IPS-20b (cell line): ENCODE data around the gene REST.
"Not testable (repeated sequence)": the region's sequence is repeated elsewhere in the genome, so short reads cannot be mapped to it uniquely, and the experiment has no call there.

Source experiments
- H3K27ac ChIP-seq: one replicate; pipeline ENCODE4 v1.5.1; 2013; ENCODE audit warnings: low read length
- H3K27me3 ChIP-seq: 2 replicates; pipeline ENCODE4 v1.6.1; 2013; ENCODE audit warnings: mild to moderate bottlenecking, low read length, inconsistent platforms; ENCODE audit not compliant: insufficient read depth
- H3K36me3 ChIP-seq: 2 replicates; pipeline ENCODE4 v1.6.1; 2013; ENCODE audit warnings: low read depth, mild to moderate bottlenecking, inconsistent platforms, low read length, moderate library complexity; ENCODE audit not compliant: insufficient read depth
- H3K4me1 ChIP-seq: 2 replicates; pipeline ENCODE4 v1.6.1; 2013; ENCODE audit warnings: mild to moderate bottlenecking, control low read depth, inconsistent platforms, low read length, moderate library complexity; ENCODE audit not compliant: insufficient read depth
- H3K4me3 ChIP-seq: 2 replicates; pipeline ENCODE4 v1.5.1; 2013; ENCODE audit warnings: mild to moderate bottlenecking, low read length, inconsistent platforms
- H3K9ac ChIP-seq: 2 replicates; pipeline ENCODE4 v1.6.1; 2013; ENCODE audit warnings: low read depth, mild to moderate bottlenecking, inconsistent platforms, low read length, moderate library complexity
- H3K9me3 ChIP-seq: 2 replicates; pipeline ENCODE4 v1.6.1; 2013; ENCODE audit warnings: mild to moderate bottlenecking, low read depth, low read length, inconsistent platforms; ENCODE audit not compliant: insufficient read depth

Gene REST

DNA sequence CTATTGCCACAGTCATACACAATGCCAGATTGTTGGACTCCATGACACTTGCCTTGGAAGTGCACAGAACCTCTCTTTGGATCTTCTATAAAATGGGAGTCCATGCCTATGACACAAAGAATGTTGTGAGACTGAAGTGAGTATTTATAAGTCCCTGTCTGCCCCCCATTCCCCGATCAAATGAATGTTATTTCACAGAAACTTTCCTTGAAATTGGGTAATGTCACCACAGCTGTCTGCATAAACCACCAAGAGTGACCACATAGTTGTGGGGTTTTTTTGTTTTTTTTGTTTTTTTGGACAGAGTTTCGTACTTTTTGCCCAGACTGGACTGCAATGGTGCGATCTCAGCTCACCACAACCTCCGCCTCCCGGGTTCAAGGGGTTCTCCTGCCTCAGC, 27.1 kb upstream of the REST start:
- no peak overlapping the region for H3K27ac ChIP-seq

DNA sequence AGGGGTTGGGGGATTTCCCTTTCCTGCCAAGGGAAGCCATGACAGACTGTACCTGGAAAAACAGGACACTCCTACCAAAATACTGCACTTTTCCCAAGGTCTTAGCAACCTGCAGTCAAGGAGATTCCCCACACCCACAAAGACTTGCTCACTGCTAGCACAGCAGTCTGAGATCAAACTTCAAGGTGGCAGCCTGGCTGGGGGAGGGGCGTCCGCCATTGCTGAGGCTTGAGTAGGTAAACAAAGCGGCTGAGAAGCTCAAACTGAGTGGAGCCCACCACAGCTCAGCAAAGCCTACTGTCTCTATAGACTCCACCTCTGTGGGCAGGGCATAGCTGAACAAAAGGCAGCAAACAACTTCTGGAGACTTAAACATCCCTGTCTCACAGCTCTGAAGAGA, 23.2 kb upstream of the REST start:
- H3K4me3 ChIP-seq, H3K36me3 ChIP-seq, H3K4me1 ChIP-seq, H3K9ac ChIP-seq, H3K9me3 ChIP-seq, H3K27me3 ChIP-seq, H3K27ac ChIP-seq: not testable (repeated sequence)

More for the DNA sequence above, 27.1 kb upstream of the REST start:
- Histone ChIP-seq H3K9ac (no peak overlapping the region), H3K4me1 (no peaks in the 10 kb centered on the region), H3K4me3 (no peak overlapping the region), H3K9me3 (no peaks in the 10 kb centered on the region), H3K27me3 (no peaks in the 10 kb centered on the region), H3K36me3 (no peaks in the 10 kb centered on the region)

DNA sequence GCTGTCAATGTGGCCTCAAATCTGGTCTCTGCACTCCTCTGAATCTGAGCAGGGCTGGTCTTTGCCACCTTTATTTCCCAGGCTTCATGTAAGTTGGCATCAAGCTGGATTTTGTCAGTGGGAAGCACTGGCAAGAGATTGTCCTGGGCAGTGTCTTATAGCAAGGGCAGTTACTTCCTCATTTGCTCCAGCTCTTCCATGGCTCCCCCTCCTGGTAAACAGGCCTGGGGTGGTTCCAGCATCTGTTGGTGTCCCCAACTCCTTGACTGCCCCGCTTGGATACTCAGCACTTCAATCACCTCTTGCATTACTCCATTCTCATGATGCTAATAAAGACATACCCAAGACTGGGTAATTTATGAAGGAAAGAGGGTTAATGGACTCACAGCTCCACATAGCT, 15.0 kb upstream of the REST start:
- H3K27ac ChIP-seq: no peak overlapping the region
- H3K4me1 ChIP-seq: no peaks in the 10 kb centered on the region
- no peak overlapping the region for H3K4me3 ChIP-seq
- no peaks in the 10 kb centered on the region for H3K9me3 ChIP-seq
- H3K27me3 ChIP-seq: no peaks in the 10 kb centered on the region
- no peak overlapping the region for H3K9ac ChIP-seq
- H3K36me3 ChIP-seq: no peaks in the 10 kb centered on the region

DNA sequence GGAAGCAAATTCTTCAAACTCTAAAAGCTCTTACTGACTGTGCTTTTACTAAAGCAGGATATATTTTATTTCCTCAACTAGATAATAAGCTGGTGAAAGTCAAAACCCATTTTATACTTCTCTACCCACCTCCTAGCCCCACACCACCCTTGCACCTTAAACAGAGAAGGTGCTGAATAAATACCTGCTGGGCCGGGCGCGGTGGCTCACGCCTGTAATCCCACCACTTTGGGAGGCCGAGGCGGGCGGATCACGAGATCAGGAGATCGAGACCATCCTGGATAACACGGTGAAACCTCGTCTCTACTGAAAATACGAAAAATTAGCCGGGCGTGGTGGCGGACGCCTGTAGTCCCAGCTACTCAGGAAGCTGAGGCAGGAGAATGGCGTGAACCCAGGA, 9.9 kb upstream of the REST start:
- H3K36me3 ChIP-seq, H3K27me3 ChIP-seq, H3K4me3 ChIP-seq, H3K9me3 ChIP-seq, H3K4me1 ChIP-seq, H3K27ac ChIP-seq, H3K9ac ChIP-seq: not testable (repeated sequence)

DNA sequence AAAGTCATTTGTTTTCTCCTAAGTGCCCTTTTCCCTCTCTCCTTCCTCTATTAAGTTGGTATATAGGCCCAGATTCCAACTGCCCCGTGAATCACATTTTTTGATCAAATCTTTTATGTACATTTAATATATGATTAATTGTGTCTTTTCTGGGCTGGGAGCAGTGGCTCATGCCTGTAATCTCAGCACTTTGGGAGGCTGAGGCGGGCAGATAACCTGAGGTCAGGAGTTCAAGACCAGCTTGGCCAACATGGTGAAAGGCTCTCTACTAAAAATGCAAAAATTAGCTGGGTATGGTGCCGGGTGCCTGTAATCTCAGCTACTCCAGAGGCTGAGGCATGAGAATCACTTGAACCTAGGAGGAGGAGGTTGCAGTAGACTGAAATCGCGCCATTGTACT, 7.5 kb upstream of the REST start:
- not testable (repeated sequence) for H3K9ac ChIP-seq, H3K4me1 ChIP-seq, H3K27me3 ChIP-seq, H3K27ac ChIP-seq, H3K36me3 ChIP-seq, H3K9me3 ChIP-seq, H3K4me3 ChIP-seq

DNA sequence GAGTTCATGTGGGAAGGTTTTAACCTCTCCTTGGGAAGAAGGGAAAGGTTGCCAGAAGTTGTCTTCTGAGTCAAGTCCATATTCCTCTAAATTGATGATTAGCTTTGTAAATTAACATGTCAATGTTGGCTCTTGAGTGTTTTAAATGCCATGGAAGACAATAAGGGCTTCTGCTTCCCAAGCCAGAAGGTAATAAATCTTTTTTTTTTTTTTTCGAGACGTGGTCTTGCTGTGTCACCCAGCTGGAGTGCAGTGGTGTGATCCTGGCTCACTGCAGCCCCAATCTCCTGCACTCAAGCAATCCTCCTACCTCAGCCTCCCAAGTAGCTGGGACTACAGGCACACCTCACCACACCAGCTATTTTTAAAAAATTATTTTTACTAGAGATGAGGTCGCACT, 5.0 kb upstream of the REST start:
- H3K27ac ChIP-seq: no peak overlapping the region
- H3K9me3 ChIP-seq: no peaks in the 10 kb centered on the region
- no peak overlapping the region for H3K9ac ChIP-seq
- no peak overlapping the region for H3K4me3 ChIP-seq
- peaks cover 16% of the 10 kb centered on the region for H3K4me1 ChIP-seq
- H3K27me3 ChIP-seq: peaks cover 19% of the 10 kb centered on the region
- H3K36me3 ChIP-seq: no peaks in the 10 kb centered on the region

DNA sequence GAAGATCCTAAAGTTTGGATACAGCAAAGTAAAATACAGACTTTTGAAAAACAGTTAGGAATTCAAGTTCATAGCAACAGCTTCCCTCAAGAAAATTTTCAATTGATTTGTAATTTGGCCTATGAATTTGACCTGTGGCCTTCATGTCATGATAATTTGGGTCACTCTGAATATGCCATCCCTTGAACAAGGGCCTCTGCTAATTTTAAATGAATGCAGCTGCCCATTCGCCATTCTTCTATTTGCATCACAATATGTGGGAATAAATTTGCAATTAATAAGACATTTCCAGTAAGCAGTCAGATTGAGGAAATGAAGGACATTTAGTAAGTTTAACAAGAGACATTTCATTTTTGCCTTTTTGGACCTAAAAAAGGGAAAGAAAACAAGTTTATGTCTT, 1.9 kb upstream of the REST start:
- no peak overlapping the region for H3K9ac ChIP-seq
- peaks cover 19% of the 10 kb centered on the region for H3K27me3 ChIP-seq
- H3K27ac ChIP-seq: no peak overlapping the region
- no peaks in the 10 kb centered on the region for H3K9me3 ChIP-seq
- H3K4me1 ChIP-seq: peaks cover 28% of the 10 kb centered on the region
- peaks cover 4% of the 10 kb centered on the region; the same call in 1 of the 2 replicates for H3K36me3 ChIP-seq
- no peak overlapping the region; the same call in 1 of the 2 replicates for H3K4me3 ChIP-seq

DNA sequence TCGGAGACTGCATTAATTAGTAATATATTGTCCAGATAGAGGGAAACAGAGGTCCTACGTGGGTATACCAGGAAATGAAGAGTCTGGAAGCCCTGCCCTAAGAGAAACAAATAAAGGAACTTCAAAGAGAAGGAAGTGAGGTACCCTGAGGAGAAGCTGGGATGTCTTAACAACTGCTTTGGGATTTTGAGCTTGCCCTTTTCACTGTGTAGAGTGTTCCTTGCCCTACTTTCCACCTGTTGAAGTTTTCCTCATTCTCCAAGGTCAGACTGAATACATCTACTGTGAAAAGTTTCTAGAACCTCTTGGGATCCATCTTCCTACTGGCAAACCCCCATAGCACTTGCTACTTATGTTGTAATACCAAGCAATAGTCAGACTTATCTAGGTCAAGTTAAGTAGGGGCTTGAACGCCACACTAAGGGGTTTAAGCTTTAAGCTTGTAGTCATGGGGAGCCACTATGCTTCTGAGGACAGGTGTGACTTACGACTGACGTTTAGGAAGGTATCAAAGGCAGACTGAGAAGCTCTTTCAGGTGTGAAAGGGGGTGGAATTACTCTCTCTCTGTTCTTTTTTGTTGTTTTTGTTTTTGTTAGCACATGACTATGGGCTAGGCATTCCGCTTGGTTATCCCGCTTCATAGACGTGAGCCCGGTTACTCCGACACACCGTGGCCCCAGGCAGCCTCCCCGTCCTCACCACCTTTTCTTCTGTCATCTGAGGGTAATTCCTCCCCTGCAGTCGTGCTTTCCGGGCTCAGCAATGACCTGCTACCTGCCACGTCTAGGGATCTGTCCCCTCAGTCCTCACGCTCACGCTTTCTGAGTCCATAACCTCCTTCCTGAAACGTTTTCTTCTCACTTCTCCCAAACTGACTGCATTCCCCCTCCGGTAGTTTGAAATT, 959 bp upstream of the REST start:
- Histone ChIP-seq H3K36me3 (peaks cover 13% of the 10 kb centered on the region), H3K9ac (no peak overlapping the region), H3K4me3 (peak overlapping the region; percentile 63), H3K4me1 (peaks cover 34% of the 10 kb centered on the region), H3K27me3 (peaks cover 19% of the 10 kb centered on the region), H3K27ac (no peak overlapping the region), H3K9me3 (no peaks in the 10 kb centered on the region)

DNA sequence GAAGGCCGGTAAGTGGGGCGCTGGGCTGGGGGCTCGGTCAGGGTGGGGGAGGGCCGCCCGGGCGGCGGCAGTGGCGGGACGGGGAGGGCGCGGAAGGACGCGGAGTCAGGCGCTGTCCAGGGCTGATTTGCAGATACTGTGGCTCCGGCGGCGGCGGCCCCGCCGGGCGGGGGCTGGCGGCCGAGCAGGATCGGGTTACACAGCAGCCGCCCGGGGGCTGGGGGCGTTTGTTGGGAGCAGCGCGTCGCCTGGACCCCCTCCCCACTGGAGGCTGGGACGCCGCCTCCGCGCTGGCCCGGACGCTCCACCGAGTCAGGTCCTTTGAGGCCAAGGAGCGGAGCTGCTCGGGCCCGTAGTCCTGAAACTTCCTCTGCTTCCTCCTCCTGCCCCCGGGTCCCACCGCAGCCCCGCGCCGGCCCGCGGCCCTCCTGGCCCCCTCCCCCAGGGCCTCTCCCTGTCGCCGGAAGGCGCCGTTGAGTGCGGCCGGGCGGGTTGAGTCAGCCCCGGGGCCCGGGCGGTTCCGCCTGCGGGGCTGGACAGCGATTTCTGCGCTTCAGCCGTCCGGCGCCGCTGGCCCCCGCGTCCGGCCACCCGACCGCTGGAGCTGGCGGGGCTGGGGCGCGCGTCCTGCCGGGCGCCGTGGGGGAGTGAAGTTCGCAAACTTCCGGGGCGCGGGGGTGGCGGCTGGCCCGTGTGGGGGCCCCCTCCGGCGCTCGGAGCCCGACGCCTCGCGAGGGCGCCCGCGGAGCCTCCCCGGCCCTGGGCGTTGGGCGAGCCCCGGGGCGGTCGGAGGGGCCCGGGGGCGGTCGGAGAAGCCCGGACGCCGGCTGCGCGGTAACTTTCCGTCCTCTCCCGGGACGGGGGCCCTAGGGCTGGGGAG, 746 bp downstream of the REST start:
- Histone ChIP-seq H3K9me3 (no peaks in the 10 kb centered on the region), H3K4me3 (peak overlapping the region; percentile 99), H3K27ac (peak overlapping the region; percentile 92), H3K4me1 (peaks cover 34% of the 10 kb centered on the region), H3K36me3 (peaks cover 25% of the 10 kb centered on the region), H3K27me3 (peaks cover 19% of the 10 kb centered on the region), H3K9ac (peak overlapping the region; percentile 97)

DNA sequence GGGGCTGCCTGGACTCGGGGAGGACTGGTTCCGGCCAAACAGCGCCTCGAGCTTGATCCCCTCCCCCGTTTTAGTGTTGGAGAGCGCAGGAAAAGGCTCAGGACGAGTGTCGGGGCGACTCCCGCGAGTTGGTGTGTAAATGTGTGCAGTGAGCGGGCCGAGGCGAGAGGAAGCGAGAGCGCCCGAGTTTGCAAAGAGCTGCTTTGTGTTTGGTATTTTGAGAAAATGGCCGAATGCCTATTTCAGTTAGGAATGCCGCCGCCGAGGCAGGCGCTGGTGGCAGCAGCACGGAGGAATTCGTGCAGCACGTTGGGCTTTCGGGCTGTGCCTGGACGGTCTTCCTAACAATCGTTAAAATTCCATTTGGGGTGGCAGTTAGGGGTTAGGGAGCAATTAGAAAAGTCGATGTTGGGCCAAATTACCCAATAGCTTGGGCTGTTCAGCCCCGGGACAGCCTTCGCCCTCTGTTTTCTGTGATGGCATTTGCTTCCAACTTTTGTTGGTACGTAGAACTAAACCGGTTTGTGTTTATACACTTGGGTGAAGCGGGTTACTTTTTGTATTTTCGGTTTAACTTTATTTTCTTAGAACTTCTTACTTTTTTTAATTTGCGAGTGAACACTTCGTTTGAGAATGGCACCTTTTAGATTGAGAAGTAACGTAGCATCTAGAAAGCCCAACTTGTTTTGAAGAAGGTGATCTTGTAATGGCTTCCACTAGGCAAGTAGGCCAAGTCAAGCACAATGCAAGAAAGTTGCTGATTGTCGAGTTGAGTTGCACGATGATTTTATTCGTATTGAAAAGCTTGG, 1.6 kb downstream of the REST start:
- Histone ChIP-seq H3K27me3 (peaks cover 19% of the 10 kb centered on the region), H3K4me3 (peak overlapping the region; percentile 99), H3K9ac (peak overlapping the region; percentile 97), H3K9me3 (no peaks in the 10 kb centered on the region), H3K27ac (peak overlapping the region; percentile 92), H3K4me1 (peaks cover 34% of the 10 kb centered on the region), H3K36me3 (peaks cover 33% of the 10 kb centered on the region)

DNA sequence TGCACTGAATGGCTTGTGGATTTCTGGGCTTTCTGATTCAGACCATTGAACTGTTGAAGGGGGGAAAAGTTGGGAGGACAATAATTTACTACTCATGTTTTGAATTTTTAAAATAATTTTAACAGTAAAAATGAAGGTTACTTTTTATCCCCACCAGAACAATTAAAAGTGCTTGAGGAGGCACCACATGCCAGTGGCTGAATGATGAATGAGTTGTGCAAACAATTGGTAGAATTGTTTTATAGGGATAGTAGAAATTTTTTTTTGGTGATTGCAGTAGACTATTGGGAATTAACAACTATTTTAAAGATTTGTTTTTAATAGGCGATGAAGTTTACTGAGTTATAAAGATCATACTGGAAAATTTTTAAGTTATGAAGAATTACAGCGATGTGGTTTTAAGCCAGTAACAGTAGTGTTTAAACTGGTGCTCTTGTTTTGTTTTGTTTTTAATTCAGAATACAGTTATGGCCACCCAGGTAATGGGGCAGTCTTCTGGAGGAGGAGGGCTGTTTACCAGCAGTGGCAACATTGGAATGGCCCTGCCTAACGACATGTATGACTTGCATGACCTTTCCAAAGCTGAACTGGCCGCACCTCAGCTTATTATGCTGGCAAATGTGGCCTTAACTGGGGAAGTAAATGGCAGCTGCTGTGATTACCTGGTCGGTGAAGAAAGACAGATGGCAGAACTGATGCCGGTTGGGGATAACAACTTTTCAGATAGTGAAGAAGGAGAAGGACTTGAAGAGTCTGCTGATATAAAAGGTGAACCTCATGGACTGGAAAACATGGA, 2.7 kb downstream of the REST start:
- Histone ChIP-seq H3K36me3 (peaks cover 38% of the 10 kb centered on the region), H3K4me1 (peaks cover 34% of the 10 kb centered on the region), H3K9me3 (no peaks in the 10 kb centered on the region), H3K27ac (no peak overlapping the region), H3K27me3 (peaks cover 19% of the 10 kb centered on the region), H3K4me3 (peak overlapping the region; percentile 99), H3K9ac (peak overlapping the region; percentile 97)
